HEK293T (cell line): ENCODE measurements around the gene CC2D1A.

Source experiments
- CTBP1 ChIP-seq: fragments of 450-650 bp; IDR thresholded peaks from 2 replicates; pipeline ENCODE4 v1.6.1; 2016; ENCODE audit warnings: borderline replicate concordance
- FOXA1 ChIP-seq: fragments of 450-650 bp; IDR thresholded peaks from 2 replicates; pipeline ENCODE4 v1.6.1; 2016; ENCODE audit warnings: mild to moderate bottlenecking
- HDGF ChIP-seq: fragments of 450-650 bp; IDR thresholded peaks from 2 replicates; pipeline ENCODE4 v1.6.1; 2017; ENCODE audit warnings: antibody characterized with exemption, borderline replicate concordance
- LEF1 ChIP-seq: fragments of 450-650 bp; IDR thresholded peaks from 2 replicates; pipeline ENCODE4 v1.6.1; 2017; ENCODE audit warnings: mild to moderate bottlenecking, borderline replicate concordance

- TF ChIP-seq CTBP1 (no peak), FOXA1 (no peak), LEF1 (no peak), HDGF (no peak)
Observed at GRCh38 chr19:13951043-13951442, 45.0 kb downstream of the CC2D1A start.
